ENCODE results near the gene TMC1.

DNA sequence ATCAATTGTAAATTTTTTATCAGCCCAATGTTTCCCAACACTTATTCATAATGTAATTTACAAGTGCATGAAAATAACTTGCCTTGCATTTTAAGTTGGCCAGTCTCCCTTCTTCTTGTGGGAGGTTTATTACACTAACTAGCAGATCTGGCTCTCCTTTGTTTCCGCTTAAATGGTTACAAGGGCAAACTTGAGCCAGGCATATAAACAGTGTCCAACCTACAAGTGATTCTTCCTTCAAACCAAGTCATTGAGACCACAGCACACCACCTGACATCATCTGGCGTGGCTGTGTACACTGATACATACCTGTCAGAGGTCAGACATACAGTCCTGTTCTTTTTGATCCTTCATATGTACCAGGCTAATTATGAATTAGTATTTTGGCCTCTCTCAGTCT is 351.3 kb downstream of the TMC1 start:
- TF ChIP-seq, protein P1, sequence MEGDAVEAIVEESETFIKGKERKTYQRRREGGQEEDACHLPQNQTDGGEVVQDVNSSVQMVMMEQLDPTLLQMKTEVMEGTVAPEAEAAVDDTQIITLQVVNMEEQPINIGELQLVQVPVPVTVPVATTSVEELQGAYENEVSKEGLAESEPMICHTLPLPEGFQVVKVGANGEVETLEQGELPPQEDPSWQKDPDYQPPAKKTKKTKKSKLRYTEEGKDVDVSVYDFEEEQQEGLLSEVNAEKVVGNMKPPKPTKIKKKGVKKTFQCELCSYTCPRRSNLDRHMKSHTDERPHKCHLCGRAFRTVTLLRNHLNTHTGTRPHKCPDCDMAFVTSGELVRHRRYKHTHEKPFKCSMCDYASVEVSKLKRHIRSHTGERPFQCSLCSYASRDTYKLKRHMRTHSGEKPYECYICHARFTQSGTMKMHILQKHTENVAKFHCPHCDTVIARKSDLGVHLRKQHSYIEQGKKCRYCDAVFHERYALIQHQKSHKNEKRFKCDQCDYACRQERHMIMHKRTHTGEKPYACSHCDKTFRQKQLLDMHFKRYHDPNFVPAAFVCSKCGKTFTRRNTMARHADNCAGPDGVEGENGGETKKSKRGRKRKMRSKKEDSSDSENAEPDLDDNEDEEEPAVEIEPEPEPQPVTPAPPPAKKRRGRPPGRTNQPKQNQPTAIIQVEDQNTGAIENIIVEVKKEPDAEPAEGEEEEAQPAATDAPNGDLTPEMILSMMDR (IDR thresholded peaks at IDR 0.05) = no peak
- TF ChIP-seq POLR2A (IDR thresholded peaks at IDR 0.05) = no peak
- TF ChIP-seq EP300 (IDR thresholded peaks at IDR 0.05) = no peak

Measured in ovary (tissue), 3 donors.